ENCODE results near the gene DNAH2. TPM values are rescaled to one million over a fixed set of nuclear protein-coding genes. Genes with fewer than 3 reads are reported as not detected.

Gene DNAH2
- total and polyA plus RNA-seq, 2 donors (not counting 3 experiments of a cell fraction or from before 2014, with no cell fraction given) = 0.10 to 0.11 TPM

- no peaks in the 10 kb centered on the region for H3K79me2 ChIP-seq (ENCODE audit: control insufficient read depth, insufficient read depth, low read length)
- FAIRE-seq (no peak), DNase-seq (ENCODE audit: low read depth, low spot score) (no peak)
- H3K9me3 ChIP-seq (replicated peaks; ENCODE audit: control insufficient read depth, insufficient read depth, low read length) = no peaks in the 10 kb centered on the region
- no peaks in the 10 kb centered on the region for H3K9me1 ChIP-seq (replicated peaks; ENCODE audit: control insufficient read depth, extremely low read depth, insufficient read depth, low read length)
- TF ChIP-seq, protein P1, sequence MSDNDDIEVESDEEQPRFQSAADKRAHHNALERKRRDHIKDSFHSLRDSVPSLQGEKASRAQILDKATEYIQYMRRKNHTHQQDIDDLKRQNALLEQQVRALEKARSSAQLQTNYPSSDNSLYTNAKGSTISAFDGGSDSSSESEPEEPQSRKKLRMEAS (IDR thresholded peaks at IDR 0.05; ENCODE audit: insufficient read depth, insufficient read length) = no peak
- TF ChIP-seq FOS (IDR thresholded peaks at IDR 0.05; ENCODE audit: borderline replicate concordance, insufficient read depth, low read length) (no peak), EZH2 (IDR thresholded peaks at IDR 0.05; ENCODE audit: borderline replicate concordance, low read depth, low read length, severe bottlenecking) (no peak), POLR2AphosphoS5 (IDR thresholded peaks at IDR 0.05; ENCODE audit: insufficient read depth, low read depth, low read length) (no peak), JUN (IDR thresholded peaks at IDR 0.05; ENCODE audit: borderline replicate concordance, insufficient read depth, insufficient read length, low read depth) (no peak), GATA2 (IDR thresholded peaks at IDR 0.05; ENCODE audit: insufficient read depth, insufficient read length, low read depth, low read length) (no peak), CTCF (IDR thresholded peaks at IDR 0.05; ENCODE audit: extremely low read depth in 1 of 2, insufficient read depth in 1 of 2, low read depth in 1 of 2, low read length in 2 of 2) (no peak), MYC (IDR thresholded peaks at IDR 0.05; ENCODE audit: low read depth, low read length) (no peak), POLR2A (IDR thresholded peaks at IDR 0.05; ENCODE audit: low read depth, low read length) (no peak)
- ChIA-PET CTCF (interaction anchor here (1.1 to 5.8 kb wide), 5 partner anchors 7 to 156 kb away, joined by 3 to 29 read pairs (median 4); no protein-coding TSS in a partner anchor), POLR2A (no interaction called here)
- no peak overlapping the region for H3K4me3 ChIP-seq (replicated peaks in 1 of 3; ENCODE audit: insufficient read depth in 1 of 3, low read depth in 1 of 3, low read length in 3 of 3)
- no peak overlapping the region for H3K4me2 ChIP-seq (ENCODE audit: insufficient read depth, low read length)
- no peak overlapping the region for H2AFZ ChIP-seq (ENCODE audit: low read depth, low read length)
- no peaks in the 10 kb centered on the region for H4K20me1 ChIP-seq (replicated peaks; ENCODE audit: control insufficient read depth, extremely low read depth, insufficient read depth, low read length)
- intact Hi-C loops (cut with micrococcal nuclease) = no loop called here
- no peaks in the 10 kb centered on the region for H3K36me3 ChIP-seq (ENCODE audit: control insufficient read depth in 2 of 2, extremely low read depth in 1 of 2, insufficient read depth in 2 of 2, low read length in 2 of 2)
- H3K27ac ChIP-seq (ENCODE audit: insufficient read depth, low read depth, low read length) = no peak overlapping the region
- dilution Hi-C loops (cut with MboI; ENCODE audit: extremely low pct_ligation_motif_present, low sequenced_read_pairs) = no loop called here
- no peak overlapping the region for H3K9ac ChIP-seq (replicated peaks; ENCODE audit: extremely low read depth, insufficient read depth, low read length)
- BruUV-seq (replicated peaks) = no TSS peak
- H3K27me3 ChIP-seq (ENCODE audit: control insufficient read depth in 2 of 2, insufficient read depth in 2 of 2, low read length in 2 of 2) = peaks cover 3 to 4% of the 10 kb centered on the region in 2 experiments
- peaks cover 24% of the 10 kb centered on the region for H3K4me1 ChIP-seq (ENCODE audit: control insufficient read depth, extremely low read depth, insufficient read depth, low read length)
Measured at GRCh38 chr17:7832431-7832830, 114.9 kb downstream of the DNAH2 start.
